HK-2 (cell line): Measurements from ENCODE around the gene FXR2.

Experiments
- DNase-seq: peaks from one replicate; pipeline ENCODE4 v3.0.0-alpha.2; 2018; ENCODE audit not compliant: unreplicated experiment

FXR2 gene

DNA sequence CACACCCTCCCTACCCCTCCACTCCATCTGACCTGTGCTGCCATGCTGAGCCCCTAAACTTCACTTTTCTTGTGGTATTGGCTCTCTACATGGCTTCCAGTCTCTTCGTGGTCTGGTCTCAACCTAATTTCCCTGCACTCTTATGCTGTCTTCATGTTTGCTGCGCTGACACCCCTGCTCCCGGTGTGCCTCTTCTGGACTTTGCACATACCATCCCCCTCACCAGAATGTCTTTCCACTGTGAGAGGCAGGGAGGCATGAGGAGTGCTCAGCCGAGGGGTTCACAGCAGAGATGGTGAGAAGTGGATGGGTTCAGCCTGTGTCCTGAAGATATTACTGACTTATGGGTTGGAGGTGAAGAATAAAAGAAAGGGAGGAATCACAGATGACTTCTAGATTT, 63.3 kb downstream of the FXR2 start:
- no peak for DNase-seq

DNA sequence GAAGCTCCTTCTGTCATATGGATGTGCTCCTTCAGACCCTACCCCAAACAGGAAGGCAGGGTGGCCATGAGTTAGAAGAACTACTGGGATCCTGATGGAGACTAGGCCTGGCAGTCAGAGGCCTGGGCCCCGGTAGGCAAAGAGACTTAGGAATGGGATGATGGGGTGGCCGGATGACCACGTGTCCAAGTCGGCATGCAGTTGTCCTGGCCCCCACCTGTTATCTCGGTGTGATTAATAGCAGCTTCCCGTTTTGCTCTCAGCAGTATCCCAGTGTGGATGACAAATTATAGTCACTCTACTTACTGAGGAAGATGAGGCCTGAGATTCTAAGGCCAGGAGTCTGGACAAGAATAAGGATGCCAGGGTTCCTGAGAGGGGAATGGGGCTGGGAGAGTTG, 64.4 kb downstream of the FXR2 start:
- DNase-seq, result no peak

DNA sequence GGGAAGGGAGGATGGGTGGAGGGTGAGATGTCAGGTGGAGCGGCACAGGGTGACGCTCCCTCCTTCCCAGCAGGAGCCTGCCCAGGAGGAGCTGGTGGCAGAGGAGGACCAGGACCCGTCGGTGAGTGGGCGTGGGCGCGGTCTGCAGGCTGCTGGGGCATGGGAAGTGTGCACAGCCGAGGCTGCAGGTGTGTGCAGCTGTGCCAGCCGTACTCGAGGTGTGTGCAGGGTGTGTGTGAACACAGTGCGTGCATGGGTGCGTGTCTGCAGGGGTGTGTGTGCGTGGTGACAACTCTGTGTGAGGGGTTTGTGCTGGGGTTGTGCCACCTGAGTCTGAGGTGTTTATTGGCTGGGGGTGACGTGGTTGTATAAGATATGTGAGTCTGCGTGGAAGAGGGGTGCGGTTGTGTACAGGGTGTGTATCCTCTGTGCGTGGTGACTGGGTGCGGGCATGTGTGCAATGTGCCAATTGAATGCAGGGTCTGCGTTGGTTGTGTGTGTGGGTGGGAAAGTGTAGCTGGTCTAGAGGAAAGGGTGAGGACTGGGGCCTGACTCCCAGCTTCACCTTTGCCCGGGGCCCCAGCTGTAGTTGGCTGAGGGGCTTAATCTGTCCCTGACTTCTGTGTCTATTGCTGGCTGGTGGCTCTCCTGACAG, 65.2 kb downstream of the FXR2 start:
- DNase-seq, result no peak

DNA sequence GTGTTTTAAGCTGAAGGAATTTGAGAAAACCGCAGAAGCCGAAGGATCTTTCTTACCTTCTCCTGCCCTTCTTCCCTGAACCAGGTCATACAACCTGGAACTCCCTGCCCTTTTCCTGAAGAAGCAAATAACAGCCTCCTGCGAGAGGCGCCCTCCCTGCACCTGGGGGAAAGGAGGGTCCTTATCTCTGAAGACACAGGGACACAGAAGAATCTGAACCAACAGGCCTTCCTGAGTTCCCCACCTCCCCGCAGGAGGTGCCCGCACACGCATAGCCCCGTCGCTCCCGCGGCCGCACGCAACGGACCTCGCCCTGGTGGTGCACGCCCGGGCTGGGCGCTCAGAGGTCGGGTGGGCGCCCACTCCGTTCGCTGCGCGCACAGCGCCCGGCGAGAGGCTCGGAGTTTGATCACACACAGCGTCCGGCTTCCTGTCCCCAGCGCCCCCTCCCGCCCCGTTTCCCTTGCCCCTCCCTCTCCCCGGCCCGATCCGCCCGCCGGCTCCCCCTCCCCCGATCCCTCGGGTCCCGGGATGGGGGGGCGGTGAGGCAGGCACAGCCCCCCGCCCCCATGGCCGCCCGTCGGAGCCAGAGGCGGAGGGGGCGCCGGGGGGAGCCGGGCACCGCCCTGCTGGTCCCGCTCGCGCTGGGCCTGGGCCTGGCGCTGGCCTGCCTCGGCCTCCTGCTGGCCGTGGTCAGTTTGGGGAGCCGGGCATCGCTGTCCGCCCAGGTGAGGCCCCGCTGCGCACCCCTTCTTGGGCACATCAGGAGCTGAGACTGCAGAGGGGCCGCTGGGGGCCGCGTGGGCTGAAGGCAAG, 65.9 kb downstream of the FXR2 start, which contains the start of gene TNFSF12:
Gene TNFSF12 (plus strand): TSS at position 474 of the 816 bp plus-strand sequence. CDS start 96 bp downstream, at position 570.
- DNase-seq, result no peak

DNA sequence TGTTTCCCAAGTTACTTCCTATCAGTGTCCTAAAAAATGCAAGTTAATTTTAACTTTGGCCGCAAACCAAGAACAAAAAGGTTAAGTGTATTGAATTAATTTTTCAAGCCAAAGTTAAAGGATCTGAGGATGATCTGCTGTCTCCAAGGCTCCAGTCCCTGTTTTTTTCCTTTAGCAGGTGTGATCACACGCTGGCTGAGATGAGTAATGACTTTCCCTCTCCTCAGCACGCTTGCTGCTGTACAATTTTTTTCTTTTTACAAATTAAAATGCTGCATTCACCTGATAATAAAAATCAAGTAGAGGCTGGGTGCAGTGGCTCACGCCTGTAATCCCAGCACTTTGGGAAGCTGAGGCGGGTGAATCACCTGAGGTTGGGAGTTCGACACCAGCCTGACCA, 69.8 kb downstream of the FXR2 start:
- no peak for DNase-seq
